ENCODE data around the gene LDB2. TPM values are rescaled to one million over a fixed set of nuclear protein-coding genes. Genes with fewer than 3 reads are reported as not detected.

Gene LDB2
- total and polyA plus RNA-seq, 2 of the 8 experiments (the other 6 are each of a cell fraction or from before 2014, with no cell fraction given): 57.0 to 140 TPM

- H4K91ac ChIP-seq (replicated peaks; ENCODE audit: insufficient read length, low read length): no peak overlapping the region
- H3K4me1 ChIP-seq (replicated peaks in 1 of 4; ENCODE audit: control insufficient read depth in 3 of 4, insufficient read depth in 4 of 4, low read length in 3 of 4): no peaks in the 10 kb centered on the region
- no peak overlapping the region for H2AK5ac ChIP-seq (ENCODE audit: low read depth, low read length)
- 95% methylated on average over 2 of the region's 2 CpGs; no CpG with 5 or more reads in 1 of the 2 experiments for WGBS, 2 experiments (ENCODE audit: extremely low coverage in 1 of 2, insufficient coverage in 1 of 2, insufficient read length in 1 of 2, insufficient replicate concordance in 2 of 2, low coverage in 1 of 2, low lambda C conversion rate in 2 of 2, missing lambda C conversion rate in 1 of 2)
- no peaks in the 10 kb centered on the region for H3K27me3 ChIP-seq (replicated peaks in 1 of 4; ENCODE audit: control insufficient read depth in 3 of 4, extremely low read depth in 1 of 4, insufficient read depth in 3 of 4, low read length in 3 of 4)
- FAIRE-seq (no peak), DNase-seq (ENCODE audit: low read depth in 1 of 2, low spot score in 2 of 2) (no peak)
- H2AFZ ChIP-seq (ENCODE audit: low read length): no peak overlapping the region
- no peak for TF ChIP-seq MAX (IDR thresholded peaks at IDR 0.05)
- H3K18ac ChIP-seq (ENCODE audit: extremely low read depth, low read length): no peak overlapping the region
- no peaks in the 10 kb centered on the region; the same call in 1 of the 2 replicates for H3K23me2 ChIP-seq (ENCODE audit: low read depth, low read length)
- no peak overlapping the region for H3K4me2 ChIP-seq (ENCODE audit: insufficient read depth in 1 of 2, low read depth in 2 of 2, low read length in 2 of 2)
- H3K79me1 ChIP-seq (ENCODE audit: low read depth, low read length): no peaks in the 10 kb centered on the region
- H2BK20ac ChIP-seq (ENCODE audit: low read length): no peak overlapping the region
- H2BK5ac ChIP-seq (ENCODE audit: low read depth, low read length): no peak overlapping the region
- no peak overlapping the region for H4K8ac ChIP-seq (ENCODE audit: extremely low read depth, insufficient read depth, low read length)
- no peak overlapping the region for H4K5ac ChIP-seq (ENCODE audit: insufficient read length, low read depth, low read length)
- no peak overlapping the region for H3K4me3 ChIP-seq (ENCODE audit: extremely low read depth in 1 of 4, insufficient read depth in 2 of 4, low read depth in 3 of 4, low read length in 4 of 4)
- ChIA-PET POLR2A (ENCODE audit: partially characterized antibody) (interaction anchor here (1.4 kb wide), 1 partner anchor 9 kb away, joined by 4 read pairs; no protein-coding TSS in a partner anchor), CTCF (ENCODE audit: partially characterized antibody) (interaction anchor here (1.2 to 3.6 kb wide), 4 partner anchors 13 to 107 kb away, joined by 4 to 18 read pairs (median 8); no protein-coding TSS in a partner anchor)
- H2BK120ac ChIP-seq (replicated peaks; ENCODE audit: low read depth, low read length): no peak overlapping the region
- no peak overlapping the region for H2BK12ac ChIP-seq (ENCODE audit: low read depth, low read length)
- H3K4ac ChIP-seq (replicated peaks; ENCODE audit: insufficient read length, low read depth, low read length): no peak overlapping the region
- no peak overlapping the region for H3K27ac ChIP-seq (ENCODE audit: low read depth, low read length)
- no peak overlapping the region for H3K56ac ChIP-seq (replicated peaks; ENCODE audit: insufficient read length, low read depth, low read length)
- H3K36me3 ChIP-seq (ENCODE audit: control insufficient read depth in 2 of 4, insufficient read depth in 4 of 4, low read length in 3 of 4): peaks cover 0 to 9% (median 0%) of the 10 kb centered on the region in 4 experiments; a peak in 3 of 8 replicates
- no peak overlapping the region for H3K9ac ChIP-seq (replicated peaks in 1 of 4; ENCODE audit: extremely low read depth in 1 of 4, low read depth in 3 of 4, low read length in 3 of 4)
- no peaks in the 10 kb centered on the region; a peak in 1 of 4 replicates for H3K9me3 ChIP-seq (ENCODE audit: insufficient read depth in 2 of 2, low read depth in 1 of 2, low read length in 1 of 2)
- H3K79me2 ChIP-seq (ENCODE audit: control insufficient read depth in 1 of 2, insufficient read depth in 2 of 2, low read length in 2 of 2): no peaks in the 10 kb centered on the region
- no peak overlapping the region for H2BK15ac ChIP-seq (ENCODE audit: low read length)
- no peak overlapping the region for H3K23ac ChIP-seq (ENCODE audit: insufficient read length)
- H3K14ac ChIP-seq (ENCODE audit: insufficient read length): no peak overlapping the region
- H4K20me1 ChIP-seq (replicated peaks in 1 of 2; ENCODE audit: control insufficient read depth in 1 of 2, insufficient read depth in 2 of 2, low read length in 2 of 2): no peaks in the 10 kb centered on the region
These were observed 89.4 kb downstream of the LDB2 start for GRCh38 chr4:16809064-16809463.

Measured in H1 (cell line).